ENCODE results near the gene TRIM73.
"Not testable (repeated sequence)": the region's sequence is repeated elsewhere in the genome, so short reads cannot be mapped to it uniquely, and the experiment has no call there.

TRIM73 gene

DNA sequence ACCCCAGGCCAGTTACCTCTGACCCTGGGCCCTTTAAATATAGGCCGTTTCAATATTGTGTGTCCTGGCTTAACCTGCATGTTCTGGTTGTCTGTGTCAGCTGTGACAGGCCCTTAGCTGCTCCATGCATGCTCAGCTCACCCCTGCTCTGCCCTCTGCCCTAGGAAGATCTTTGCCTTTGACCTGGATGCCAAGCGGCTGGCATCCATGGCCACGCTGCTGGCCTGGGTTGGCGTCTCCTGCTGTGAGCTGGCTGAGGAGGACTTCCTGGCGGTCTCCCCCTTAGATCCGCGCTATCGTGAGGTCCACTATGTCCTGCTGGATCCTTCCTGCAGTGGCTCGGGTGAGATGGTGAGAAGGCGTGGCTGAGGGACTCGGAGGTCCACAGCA is 20.0 kb downstream of the TRIM73 start:
- in situ Hi-C loops (cut with MboI; ENCODE audit: low sequenced_read_pairs) = not testable (repeated sequence)

- in situ Hi-C loops (cut with MboI; ENCODE audit: low sequenced_read_pairs) = not testable (repeated sequence)
Measured at GRCh38 chr7:75415829-75416373, 20.5 kb downstream of the TRIM73 start.

DNA sequence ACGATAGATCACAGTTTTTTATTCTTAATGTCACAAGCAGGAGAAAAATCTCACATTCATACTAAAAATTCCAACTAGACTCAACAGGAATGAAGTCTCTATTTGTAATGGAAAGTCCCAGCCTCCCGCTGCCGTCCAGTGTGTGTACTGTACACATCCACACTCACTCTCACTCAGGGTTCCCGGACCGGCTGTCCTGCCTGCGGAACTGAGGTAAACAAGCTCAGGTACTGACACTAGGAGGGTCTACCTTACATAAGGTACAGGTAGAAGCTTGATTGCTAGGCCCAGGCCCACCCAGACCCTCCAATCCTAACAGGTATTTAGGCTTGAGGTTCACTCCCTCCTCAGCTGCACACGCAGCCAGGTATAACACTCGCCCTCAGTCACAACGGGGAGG is 21.4 kb downstream of the TRIM73 start:
- in situ Hi-C loops (cut with MboI; ENCODE audit: low sequenced_read_pairs) = not testable (repeated sequence)

DNA sequence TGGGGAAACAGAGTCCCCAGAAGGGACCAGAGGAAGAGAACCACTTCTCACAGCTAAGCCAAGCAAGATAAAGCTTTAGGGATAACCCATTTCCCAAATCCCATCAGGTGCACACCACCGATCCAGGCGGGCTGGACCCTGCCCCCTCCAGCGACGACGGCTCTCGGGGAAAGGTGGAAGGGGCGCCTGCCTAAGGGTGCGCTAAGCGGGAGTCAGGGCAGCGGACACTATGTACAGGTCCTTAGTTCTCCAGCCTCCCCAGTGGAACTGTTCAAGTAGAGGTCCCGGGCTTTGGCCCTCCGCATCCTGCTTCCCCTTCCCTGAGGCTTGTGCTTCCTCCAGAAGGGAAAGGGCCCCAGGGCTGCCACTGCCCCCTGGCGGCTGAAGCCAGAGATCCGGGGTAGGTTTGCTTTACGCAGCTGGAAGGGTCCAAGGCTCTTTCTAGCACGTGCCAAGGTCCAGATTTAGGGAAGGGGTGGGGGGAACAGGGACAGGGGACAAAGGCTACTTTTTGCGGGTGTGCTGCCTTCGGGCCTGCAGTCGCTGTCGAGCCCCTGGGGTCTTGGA is 22.9 kb downstream of the TRIM73 start:
- in situ Hi-C loops (cut with MboI; ENCODE audit: low sequenced_read_pairs) = not testable (repeated sequence)

GRCh38 chr7:75419210-75419609 is 23.8 kb downstream of the TRIM73 start:
- in situ Hi-C loops (cut with MboI; ENCODE audit: low sequenced_read_pairs) = not testable (repeated sequence)

GRCh38 chr7:75419693-75420092 is 24.3 kb downstream of the TRIM73 start:
- in situ Hi-C loops (cut with MboI; ENCODE audit: low sequenced_read_pairs) = not testable (repeated sequence)

- in situ Hi-C loops (cut with MboI; ENCODE audit: low sequenced_read_pairs) = not testable (repeated sequence)
Measured at GRCh38 chr7:75420152-75420551, 24.7 kb downstream of the TRIM73 start.

GRCh38 chr7:75421798-75422710 is 26.6 kb downstream of the TRIM73 start:
- in situ Hi-C loops (cut with MboI; ENCODE audit: low sequenced_read_pairs) = not testable (repeated sequence)

DNA sequence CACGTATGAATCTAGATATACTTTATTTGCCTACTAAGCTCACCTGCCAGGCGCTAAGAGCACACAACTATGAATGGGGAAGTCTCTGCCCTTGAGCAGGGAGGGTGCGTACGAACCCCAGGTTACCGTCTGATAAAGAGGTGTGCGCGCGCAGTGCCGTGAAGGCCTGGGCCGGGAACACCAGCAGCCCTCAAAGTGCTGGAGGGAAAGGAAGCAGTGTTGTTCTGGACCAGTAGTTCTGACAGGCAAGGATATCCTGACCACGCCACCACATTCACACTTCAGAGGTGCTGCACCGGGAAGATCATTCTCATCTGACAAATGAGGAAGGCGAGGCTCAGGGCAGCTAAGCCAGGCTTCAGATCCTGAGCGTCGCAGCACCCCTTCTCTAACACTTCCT is 28.1 kb downstream of the TRIM73 start:
- in situ Hi-C loops (cut with MboI; ENCODE audit: low sequenced_read_pairs) = not testable (repeated sequence)

DNA sequence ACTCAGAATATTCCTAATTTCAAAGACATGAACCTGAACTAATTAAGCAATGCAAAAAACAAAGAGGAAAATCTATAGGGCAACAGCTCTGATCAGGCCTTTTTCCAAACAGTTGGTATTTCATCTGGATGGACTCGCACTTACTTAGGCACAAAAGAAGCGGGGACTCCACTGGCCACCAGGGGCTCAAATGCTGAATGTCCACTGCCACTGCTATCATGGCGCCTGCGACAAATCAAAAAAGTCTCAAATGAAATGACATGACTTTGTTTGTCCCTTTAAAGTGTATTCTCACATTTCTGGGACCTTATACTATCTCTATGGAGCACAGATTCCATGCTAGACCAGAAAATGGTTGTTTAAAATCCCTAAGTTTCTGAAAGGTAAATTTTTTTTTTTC is 43.6 kb downstream of the TRIM73 start:
- in situ Hi-C loops (cut with MboI; ENCODE audit: low sequenced_read_pairs) = not testable (repeated sequence)

DNA sequence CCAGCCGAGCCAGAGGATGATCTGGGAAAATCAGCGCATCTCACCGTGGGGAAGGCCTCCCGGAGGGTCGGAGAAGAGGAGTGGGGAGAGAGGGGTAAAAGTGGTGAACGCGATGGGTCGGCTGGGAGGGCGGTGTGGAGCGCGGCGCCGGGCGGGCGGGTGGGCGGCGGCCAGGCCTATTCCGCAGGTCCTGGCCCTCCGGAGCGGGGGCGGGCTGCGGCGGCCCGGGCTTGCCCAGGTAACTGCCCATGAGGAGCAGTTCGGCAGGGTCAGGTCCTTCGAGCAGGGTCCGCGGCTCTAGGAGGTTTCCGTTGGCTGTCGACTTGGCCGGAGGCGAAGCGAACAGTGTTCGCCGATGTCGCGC is 46.7 kb downstream of the TRIM73 start:
- in situ Hi-C loops (cut with MboI; ENCODE audit: low sequenced_read_pairs) = not testable (repeated sequence)

DNA sequence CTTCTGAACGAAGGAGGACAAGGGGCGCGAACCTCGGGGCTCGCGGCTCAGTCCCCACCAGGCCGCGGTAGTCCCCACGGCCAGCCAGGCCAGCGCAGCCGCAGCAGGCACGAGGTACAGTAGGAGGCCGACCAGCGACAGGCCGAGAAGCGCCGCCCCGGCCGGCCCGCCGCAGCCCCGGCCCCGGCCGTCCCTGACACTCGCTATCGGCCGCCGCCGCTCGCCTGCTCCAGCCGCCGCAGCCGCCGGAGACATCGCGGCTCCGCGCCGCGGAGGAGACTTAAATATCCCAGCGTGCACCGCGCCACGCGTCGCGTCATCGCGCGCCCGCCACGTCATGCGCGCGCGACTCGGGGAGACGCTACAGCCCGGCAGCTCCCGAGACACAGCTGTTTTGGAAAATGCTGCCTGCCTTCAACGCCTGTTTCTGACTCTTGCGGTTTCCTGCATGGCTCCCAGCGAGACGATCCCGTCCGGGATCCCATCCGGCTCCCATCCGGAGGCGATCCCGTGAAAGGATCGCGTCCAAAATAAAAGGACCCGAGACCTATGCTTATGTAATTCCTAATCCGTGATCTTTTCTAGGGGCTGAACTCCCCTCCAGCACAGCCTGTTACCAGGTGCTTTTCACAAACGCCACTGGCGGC is 47.2 kb downstream of the TRIM73 start:
- in situ Hi-C loops (cut with MboI; ENCODE audit: low sequenced_read_pairs) = not testable (repeated sequence)

DNA sequence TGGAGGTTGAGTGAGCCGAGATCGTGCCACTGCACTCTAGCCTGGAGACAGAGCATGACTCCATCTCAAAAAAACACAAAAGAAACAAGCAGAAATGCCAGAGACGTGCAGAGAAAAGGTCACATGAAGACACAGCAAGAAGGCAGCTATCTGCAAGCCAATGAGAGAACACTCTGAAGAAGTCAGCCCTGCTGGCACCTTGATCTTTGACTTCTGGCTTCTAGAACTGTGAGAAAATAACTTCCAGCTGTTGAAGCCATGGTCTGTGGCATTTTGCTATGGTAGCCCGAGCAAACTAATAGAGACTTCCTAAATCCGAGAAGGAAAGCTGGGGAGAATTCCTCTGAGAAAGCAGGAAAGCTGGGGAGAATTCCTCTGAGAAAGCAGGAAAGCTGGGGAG is 54.5 kb downstream of the TRIM73 start:
- in situ Hi-C loops (cut with MboI; ENCODE audit: low sequenced_read_pairs) = not testable (repeated sequence)

DNA sequence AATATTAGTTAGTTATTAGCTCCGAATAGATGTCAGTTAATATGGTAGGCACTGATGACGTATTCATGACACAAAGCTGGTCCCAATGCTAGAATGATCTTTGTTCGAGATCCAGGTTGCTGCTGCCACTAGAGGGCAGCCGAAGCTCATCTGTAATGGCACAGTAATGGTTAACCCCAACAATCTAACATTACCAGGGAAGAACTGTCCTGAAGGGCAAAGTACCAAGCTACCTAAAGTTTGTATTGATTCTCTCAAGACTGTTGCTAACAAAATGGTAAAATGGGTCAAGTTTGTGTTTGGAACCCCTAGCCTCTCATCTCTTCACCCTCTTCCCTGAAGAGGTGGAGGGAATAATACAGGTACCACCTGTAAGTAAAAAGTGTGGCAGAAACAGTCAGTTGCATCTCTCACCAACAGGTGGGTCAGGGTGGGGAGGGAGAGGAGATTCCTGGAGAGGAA is 57.1 kb downstream of the TRIM73 start:
- in situ Hi-C loops (cut with MboI; ENCODE audit: low sequenced_read_pairs) = not testable (repeated sequence)
